Fibroblast of lung (primary cell): ENCODE measurements around the gene CBX8.

Experiments used
- CTCF ChIP-seq, 2 donors: IDR thresholded peaks in 1 of 2; conservative IDR thresholded peaks in 1 of 2; 1 replicate in 1 of 2; 2 replicates in 1 of 2; pipeline ENCODE4 v1.5.1; 2011 to 2012; ENCODE audit warnings: low read length in 2 of 2, control low read depth in 1 of 2, inconsistent platforms in 1 of 2, low read depth in 1 of 2, mild to moderate bottlenecking in 1 of 2
- EZH2 ChIP-seq: IDR thresholded peaks from 2 replicates; pipeline ENCODE4 v1.5.1; 2012; ENCODE audit warnings: low read length, control low read depth, mild to moderate bottlenecking; ENCODE audit errors: missing control alignments

- TF ChIP-seq CTCF (conservative IDR thresholded peaks at IDR 0.05 in 1 of 2, IDR thresholded peaks at IDR 0.05 in 1 of 2; ENCODE audit: low read depth in 1 of 2, low read length in 2 of 2) (no peak), EZH2 (no peak)
These were observed 25.6 kb downstream of the CBX8 start for GRCh38 chr17:79771276-79771675.
